HEK293 (cell line): ENCODE data around the gene POLR1B.

Source experiments
- BCL11A ChIP-seq: fragments of 450-650 bp; formaldehyde crosslinking; IDR thresholded peaks from 2 replicates; pipeline ENCODE4 v1.5.1; 2016; ENCODE audit warnings: low read depth, missing biosample characterization, missing genetic modification characterization
- BCL11B ChIP-seq: fragments of 450-650 bp; formaldehyde crosslinking; IDR thresholded peaks from 2 replicates; pipeline ENCODE4 v1.5.1; 2016; ENCODE audit warnings: low read depth, missing biosample characterization, missing genetic modification characterization
- FEZF1 ChIP-seq: fragments of 450-650 bp; formaldehyde crosslinking; IDR thresholded peaks from 2 replicates; pipeline ENCODE4 v1.5.1; 2016; ENCODE audit warnings: missing biosample characterization, missing genetic modification characterization
- GLI2 ChIP-seq: fragments of 450-650 bp; formaldehyde crosslinking; IDR thresholded peaks from 2 replicates; pipeline ENCODE4; 2017; ENCODE audit warnings: missing biosample characterization, missing genetic modification characterization, low read depth, borderline replicate concordance
- KLF8 ChIP-seq: fragments of 450-650 bp; formaldehyde crosslinking; IDR thresholded peaks from 2 replicates; pipeline ENCODE4 v1.5.1; 2016; ENCODE audit warnings: missing biosample characterization, missing genetic modification characterization
- KLF9 ChIP-seq: fragments of 450-650 bp; formaldehyde crosslinking; IDR thresholded peaks from 2 replicates; pipeline ENCODE4 v1.5.1; 2016; ENCODE audit warnings: missing biosample characterization, missing genetic modification characterization, low read depth
- MZF1 ChIP-seq: fragments of 450-650 bp; formaldehyde crosslinking; IDR thresholded peaks from 2 replicates; pipeline ENCODE4 v1.5.1; 2017; ENCODE audit warnings: missing biosample characterization, missing genetic modification characterization, borderline replicate concordance
- PRDM1 ChIP-seq: fragments of 450-650 bp; formaldehyde crosslinking; IDR thresholded peaks from 2 replicates; pipeline ENCODE4; 2016; ENCODE audit warnings: missing biosample characterization, missing genetic modification characterization
- TRIM28 ChIP-seq: IDR thresholded peaks from 2 replicates; pipeline ENCODE4 v1.6.1; 2011; ENCODE audit warnings: low read length, control low read depth, borderline replicate concordance
- ZBTB20 ChIP-seq: fragments of 450-650 bp; formaldehyde crosslinking; IDR thresholded peaks from 2 replicates; pipeline ENCODE4 v1.5.1; 2016; ENCODE audit warnings: missing biosample characterization, missing genetic modification characterization
- ZBTB44 ChIP-seq: fragments of 450-650 bp; IDR thresholded peaks from 2 replicates; pipeline ENCODE4 v1.5.1; 2018; ENCODE audit warnings: missing biosample characterization, mild to moderate bottlenecking, missing genetic modification characterization
- ZBTB8A ChIP-seq: fragments of 450-650 bp; formaldehyde crosslinking; IDR thresholded peaks from 2 replicates; pipeline ENCODE4 v1.5.1; 2016; ENCODE audit warnings: missing biosample characterization, missing genetic modification characterization
- ZIC2 ChIP-seq: fragments of 450-650 bp; formaldehyde crosslinking; IDR thresholded peaks from 2 replicates; pipeline ENCODE4 v1.5.1; 2016; ENCODE audit warnings: missing biosample characterization, missing genetic modification characterization
- ZNF114 ChIP-seq: fragments of 450-650 bp; formaldehyde crosslinking; IDR thresholded peaks from 2 replicates; pipeline ENCODE4 v1.5.0; 2017; ENCODE audit warnings: missing biosample characterization, missing genetic modification characterization
- ZNF121 ChIP-seq: fragments of 450-650 bp; formaldehyde crosslinking; IDR thresholded peaks from 2 replicates; pipeline ENCODE4 v1.5.1; 2016; ENCODE audit warnings: missing biosample characterization, missing genetic modification characterization
- ZNF157 ChIP-seq: fragments of 450-650 bp; formaldehyde crosslinking; IDR thresholded peaks from 2 replicates; pipeline ENCODE4 v1.5.1; 2016; ENCODE audit warnings: missing biosample characterization, missing genetic modification characterization
- ZNF2 ChIP-seq: fragments of 450-650 bp; formaldehyde crosslinking; IDR thresholded peaks from 2 replicates; pipeline ENCODE4 v1.5.1; 2016; ENCODE audit warnings: missing biosample characterization, missing genetic modification characterization
- ZNF202 ChIP-seq: fragments of 450-650 bp; formaldehyde crosslinking; IDR thresholded peaks from 2 replicates; pipeline ENCODE4 v1.5.1; 2016; ENCODE audit warnings: missing biosample characterization, missing genetic modification characterization, borderline replicate concordance
- ZNF248 ChIP-seq: fragments of 450-650 bp; formaldehyde crosslinking; IDR thresholded peaks from 2 replicates; pipeline ENCODE4 v1.5.1; 2017; ENCODE audit warnings: missing biosample characterization, missing genetic modification characterization
- ZNF266 ChIP-seq: fragments of 450-650 bp; formaldehyde crosslinking; IDR thresholded peaks from 2 replicates; pipeline ENCODE4 v1.5.1; 2016; ENCODE audit warnings: missing biosample characterization, missing genetic modification characterization, low read depth
- ZNF335 ChIP-seq: fragments of 450-650 bp; formaldehyde crosslinking; conservative IDR thresholded peaks from 2 replicates; pipeline ENCODE4 v1.5.1; 2016; ENCODE audit warnings: missing biosample characterization, missing genetic modification characterization
- ZNF341 ChIP-seq: fragments of 450-650 bp; formaldehyde crosslinking; IDR thresholded peaks from 2 replicates; pipeline ENCODE4; 2016; ENCODE audit warnings: low read depth, missing biosample characterization, missing genetic modification characterization
- ZNF416 ChIP-seq: fragments of 450-650 bp; formaldehyde crosslinking; IDR thresholded peaks from 2 replicates; pipeline ENCODE4 v1.5.1; 2016; ENCODE audit warnings: missing biosample characterization, missing genetic modification characterization
- ZNF501 ChIP-seq: fragments of 450-650 bp; formaldehyde crosslinking; IDR thresholded peaks from 2 replicates; pipeline ENCODE4 v1.5.1; 2016; ENCODE audit warnings: missing biosample characterization, missing genetic modification characterization
- ZNF561 ChIP-seq: fragments of 450-650 bp; IDR thresholded peaks from 2 replicates; pipeline ENCODE4 v1.5.1; 2018; ENCODE audit warnings: missing biosample characterization, missing genetic modification characterization, borderline replicate concordance
- ZNF580 ChIP-seq: fragments of 450-650 bp; formaldehyde crosslinking; IDR thresholded peaks from 2 replicates; pipeline ENCODE4 v1.5.1; 2016; ENCODE audit warnings: missing biosample characterization, missing genetic modification characterization
- ZNF585B ChIP-seq: fragments of 450-650 bp; formaldehyde crosslinking; IDR thresholded peaks from 2 replicates; pipeline ENCODE4 v1.5.1; 2016; ENCODE audit warnings: missing biosample characterization, missing genetic modification characterization
- ZNF621 ChIP-seq: fragments of 450-650 bp; formaldehyde crosslinking; IDR thresholded peaks from 2 replicates; pipeline ENCODE4 v1.5.1; 2017; ENCODE audit warnings: missing biosample characterization, missing genetic modification characterization
- ZNF623 ChIP-seq: fragments of 450-650 bp; formaldehyde crosslinking; IDR thresholded peaks from 2 replicates; pipeline ENCODE4 v1.5.1; 2016; ENCODE audit warnings: missing biosample characterization, missing genetic modification characterization
- ZNF624 ChIP-seq: fragments of 450-650 bp; formaldehyde crosslinking; IDR thresholded peaks from 2 replicates; pipeline ENCODE4 v1.5.1; 2017; ENCODE audit warnings: missing biosample characterization, missing genetic modification characterization
- ZNF707 ChIP-seq: fragments of 450-650 bp; formaldehyde crosslinking; IDR thresholded peaks from 2 replicates; pipeline ENCODE4 v1.5.1; 2016; ENCODE audit warnings: missing biosample characterization, missing genetic modification characterization
- ZNF768 ChIP-seq: fragments of 450-650 bp; formaldehyde crosslinking; IDR thresholded peaks from 2 replicates; pipeline ENCODE4 v1.5.1; 2018; ENCODE audit warnings: missing biosample characterization, mild to moderate bottlenecking, missing genetic modification characterization
- ZNF830 ChIP-seq: fragments of 450-650 bp; IDR thresholded peaks from 2 replicates; pipeline ENCODE4 v1.5.0; 2018; ENCODE audit warnings: missing biosample characterization, missing genetic modification characterization, low read depth, mild to moderate bottlenecking, moderate library complexity
- TF ChIP-seq, protein P1 (sequence below): fragments of 450-650 bp; formaldehyde crosslinking; optimal IDR thresholded peaks from 2 replicates; pipeline ENCODE3; 2016; ENCODE audit warnings: missing biosample characterization, mild to moderate bottlenecking, missing genetic modification characterization
- TF ChIP-seq, protein P2 (sequence below): fragments of 450-650 bp; formaldehyde crosslinking; IDR thresholded peaks from 2 replicates; pipeline ENCODE4 v1.5.1; 2016; ENCODE audit warnings: missing biosample characterization, missing genetic modification characterization
- TF ChIP-seq, protein P3 (sequence below): fragments of 450-650 bp; formaldehyde crosslinking; IDR thresholded peaks from 2 replicates; pipeline ENCODE4 v1.5.1; 2016; ENCODE audit warnings: missing biosample characterization, missing genetic modification characterization

The POLR1B gene

DNA sequence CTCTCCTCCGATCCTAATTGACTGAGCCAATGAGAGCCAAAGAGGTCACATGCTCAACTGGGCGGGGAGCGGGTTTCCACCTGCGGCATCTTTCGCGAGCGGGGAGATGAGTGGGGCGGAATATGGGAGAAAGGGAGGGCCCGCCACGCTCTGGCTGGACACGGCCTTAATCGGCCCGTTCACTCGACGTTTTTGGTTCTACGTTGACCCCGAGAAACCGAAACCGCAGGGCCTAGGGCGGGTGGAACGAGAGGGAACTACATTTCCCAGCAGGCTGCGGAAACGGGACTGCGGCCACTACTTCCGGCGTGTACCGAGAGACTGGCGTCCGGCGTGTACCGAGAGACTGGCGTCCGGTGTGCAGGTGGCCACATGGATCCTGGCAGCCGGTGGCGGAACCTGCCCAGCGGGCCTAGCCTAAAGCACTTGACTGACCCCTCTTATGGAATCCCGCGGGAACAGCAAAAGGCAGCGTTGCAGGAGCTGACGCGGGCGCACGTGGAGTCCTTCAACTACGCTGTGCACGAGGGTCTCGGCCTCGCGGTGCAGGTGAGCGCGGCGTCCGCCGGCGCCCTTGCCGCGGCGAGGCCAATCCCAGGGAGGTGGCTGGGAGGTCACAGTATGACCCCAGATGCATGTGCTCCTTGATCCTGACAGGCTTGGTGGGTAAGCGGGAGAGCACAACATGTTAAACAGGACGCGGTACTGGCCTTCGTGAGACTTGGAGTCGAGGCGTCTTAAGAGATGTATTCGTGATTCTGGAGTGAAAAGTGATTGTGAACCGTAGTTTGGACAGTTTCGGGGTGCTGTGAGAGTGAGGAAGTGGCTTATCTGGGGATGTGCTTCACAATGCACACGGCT lies at the start of gene POLR1B (continued):
- TF ChIP-seq, protein P1, sequence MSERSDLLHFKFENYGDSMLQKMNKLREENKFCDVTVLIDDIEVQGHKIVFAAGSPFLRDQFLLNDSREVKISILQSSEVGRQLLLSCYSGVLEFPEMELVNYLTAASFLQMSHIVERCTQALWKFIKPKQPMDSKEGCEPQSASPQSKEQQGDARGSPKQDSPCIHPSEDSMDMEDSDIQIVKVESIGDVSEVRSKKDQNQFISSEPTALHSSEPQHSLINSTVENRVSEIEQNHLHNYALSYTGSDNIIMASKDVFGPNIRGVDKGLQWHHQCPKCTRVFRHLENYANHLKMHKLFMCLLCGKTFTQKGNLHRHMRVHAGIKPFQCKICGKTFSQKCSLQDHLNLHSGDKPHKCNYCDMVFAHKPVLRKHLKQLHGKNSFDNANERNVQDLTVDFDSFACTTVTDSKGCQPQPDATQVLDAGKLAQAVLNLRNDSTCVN (tag by site-specific recombination) = peak; percentile 87
- TF ChIP-seq ZNF585B (tag by site-specific recombination) (no peak), GLI2 (tag by site-specific recombination) (no peak), ZBTB44 (tag by site-specific recombination) (no peak), ZNF121 (tag by site-specific recombination) (no peak), ZNF561 (tag by site-specific recombination) (0 out of 2 replicates have a peak, but pooled peaks have one; percentile 51), KLF8 (tag by site-specific recombination) (peak; percentile 70), ZNF621 (no peak), ZNF830 (tag by site-specific recombination) (no peak), ZNF707 (no peak), ZIC2 (no peak), ZNF2 (no peak), ZBTB20 (tag by site-specific recombination) (peak; percentile 61; the same call in 1 of the 2 replicates), ZNF623 (tag by site-specific recombination) (no peak; the same call in 1 of the 2 replicates), ZNF341 (tag by site-specific recombination) (no peak), ZNF580 (no peak), PRDM1 (no peak), ZNF114 (no peak), ZNF335 (peak; percentile 95), BCL11A (tag by site-specific recombination) (no peak; the same call in 1 of the 2 replicates), ZBTB8A (tag by site-specific recombination) (no peak), KLF9 (peak; percentile 30; the same call in 1 of the 2 replicates), TRIM28 (0 out of 2 replicates have a peak, but pooled peaks have one; percentile 5), ZNF768 (tag by site-specific recombination) (no peak; the same call in 1 of the 2 replicates), ZNF248 (tag by site-specific recombination) (no peak), ZNF501 (tag by site-specific recombination) (no peak; the same call in 1 of the 2 replicates), FEZF1 (tag by site-specific recombination) (no peak), MZF1 (tag by site-specific recombination) (no peak), ZNF266 (tag by site-specific recombination) (no peak), ZNF157 (tag by site-specific recombination) (no peak), ZNF624 (no peak), BCL11B (tag by site-specific recombination) (no peak), ZNF416 (tag by site-specific recombination) (no peak), ZNF202 (no peak)
- TF ChIP-seq, protein P2, sequence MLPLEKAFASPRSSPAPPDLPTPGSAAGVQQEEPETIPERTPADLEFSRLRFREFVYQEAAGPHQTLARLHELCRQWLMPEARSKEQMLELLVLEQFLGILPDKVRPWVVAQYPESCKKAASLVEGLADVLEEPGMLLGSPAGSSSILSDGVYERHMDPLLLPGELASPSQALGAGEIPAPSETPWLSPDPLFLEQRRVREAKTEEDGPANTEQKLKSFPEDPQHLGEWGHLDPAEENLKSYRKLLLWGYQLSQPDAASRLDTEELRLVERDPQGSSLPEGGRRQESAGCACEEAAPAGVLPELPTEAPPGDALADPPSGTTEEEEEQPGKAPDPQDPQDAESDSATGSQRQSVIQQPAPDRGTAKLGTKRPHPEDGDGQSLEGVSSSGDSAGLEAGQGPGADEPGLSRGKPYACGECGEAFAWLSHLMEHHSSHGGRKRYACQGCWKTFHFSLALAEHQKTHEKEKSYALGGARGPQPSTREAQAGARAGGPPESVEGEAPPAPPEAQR (tag by site-specific recombination) = no peak
- TF ChIP-seq, protein P3, sequence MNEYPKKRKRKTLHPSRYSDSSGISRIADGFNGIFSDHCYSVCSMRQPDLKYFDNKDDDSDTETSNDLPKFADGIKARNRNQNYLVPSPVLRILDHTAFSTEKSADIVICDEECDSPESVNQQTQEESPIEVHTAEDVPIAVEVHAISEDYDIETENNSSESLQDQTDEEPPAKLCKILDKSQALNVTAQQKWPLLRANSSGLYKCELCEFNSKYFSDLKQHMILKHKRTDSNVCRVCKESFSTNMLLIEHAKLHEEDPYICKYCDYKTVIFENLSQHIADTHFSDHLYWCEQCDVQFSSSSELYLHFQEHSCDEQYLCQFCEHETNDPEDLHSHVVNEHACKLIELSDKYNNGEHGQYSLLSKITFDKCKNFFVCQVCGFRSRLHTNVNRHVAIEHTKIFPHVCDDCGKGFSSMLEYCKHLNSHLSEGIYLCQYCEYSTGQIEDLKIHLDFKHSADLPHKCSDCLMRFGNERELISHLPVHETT = no peak
